Gastroesophageal sphincter (tissue), 4 donors: ENCODE data around the gene SMIM35. TPM values are rescaled to one million over a fixed set of nuclear protein-coding genes. Genes with fewer than 3 reads are reported as not detected.

Experiments
- ATAC-seq: fragments of 150-250 bp; one replicate; pipeline ENCODE4 v1.9.1; 2016; ENCODE audit warnings: mild to moderate bottlenecking, moderate library complexity
- H3K27ac ChIP-seq, 4 donors: fragments of 200-600 bp; sonication (generic) in 3 of 4; 1 replicate in 3 of 4; 2 replicates in 1 of 4; pipeline ENCODE4 v1.5.1; 2016 to 2019
- H3K27me3 ChIP-seq: fragments of 200-600 bp; sonication (generic); one replicate; pipeline ENCODE4 v1.5.1; 2019
- H3K36me3 ChIP-seq, 2 donors: fragments of 200-600 bp; sonication (generic); one replicate each; pipeline ENCODE4 v1.5.1; 2019; ENCODE audit warnings: control low read depth in 1 of 2
- H3K4me1 ChIP-seq, 3 donors: fragments of 200-600 bp; sonication (generic); 1 replicate in 2 of 3; 2 replicates in 1 of 3; pipeline ENCODE4 v1.5.1; 2016 to 2019; ENCODE audit warnings: control low read depth in 2 of 3
- H3K4me3 ChIP-seq, 2 donors: fragments of 200-600 bp; sonication (generic); one replicate each; pipeline ENCODE4 v1.5.1; 2019; ENCODE audit warnings: mild to moderate bottlenecking in 1 of 2, moderate library complexity in 1 of 2
- H3K9me3 ChIP-seq, 3 donors: fragments of 200-600 bp; sonication (generic); one replicate each; pipeline ENCODE4 v1.5.1; 2017 to 2019; ENCODE audit warnings: control low read depth in 2 of 3
- CTCF ChIP-seq, 4 experiments: fragments of 200-600 bp in 2 of 4; fragments of 450-650 bp in 2 of 4; sonication (generic) in 1 of 4; IDR thresholded peaks; one replicate each; pipeline ENCODE4 v1.5.1; 2017 to 2019; ENCODE audit warnings: antibody characterized with exemption in 4 of 4, mild to moderate bottlenecking in 2 of 4, moderate library complexity in 2 of 4
- EP300 ChIP-seq: sonication (generic); formaldehyde crosslinking; IDR thresholded peaks from one replicate; pipeline ENCODE4 v1.6.1; 2017; ENCODE audit warnings: antibody characterized with exemption, mild to moderate bottlenecking
- POLR2A ChIP-seq, 2 donors: fragments of 450-650 bp; IDR thresholded peaks; one replicate each; pipeline ENCODE4 v1.6.1; 2017; ENCODE audit warnings: antibody characterized with exemption in 2 of 2, mild to moderate bottlenecking in 2 of 2, moderate library complexity in 1 of 2
- POLR2AphosphoS5 ChIP-seq: sonication (generic); formaldehyde crosslinking; IDR thresholded peaks from one replicate; pipeline ENCODE4 v1.6.1; 2017; ENCODE audit warnings: antibody characterized with exemption
- WGBS, 2 donors: methylation state at CpG; one replicate each; pipeline ENCODE4 v1.1.5; 2018; ENCODE audit warnings: low coverage in 1 of 2; 5-methylcytosine and 5-hydroxymethylcytosine counted together
- total RNA-seq, 4 donors: library from RNA; depleted of rRNA; stranded (reverse); fragments of >200 nt; gene quantifications; one replicate each; pipeline ENCODE4 v1.1.0, GENCODE V29; 2016

SMIM35 gene
- total RNA-seq, 4 donors from 2014 or later, result 0.13 TPM; not detected in 3

GRCh38 chr11:118017111-118017510 lies 69.7 kb downstream of the SMIM35 start:
- Histone ChIP-seq H3K27me3 (peaks cover 8% of the 10 kb centered on the region), H3K36me3 (no peaks in the 10 kb centered on the region), H3K4me1 (no peaks in the 10 kb centered on the region), H3K4me3 (no peak overlapping the region), H3K27ac (no peak overlapping the region), H3K9me3 (peaks cover 0 to 13% (median 0%) of the 10 kb centered on the region in 3 donors)
- no peak for ATAC-seq
- TF ChIP-seq EP300 (no peak), POLR2A (IDR thresholded peaks at IDR 0.05) (no peak), CTCF (IDR thresholded peaks at IDR 0.05) (no peak), POLR2AphosphoS5 (no peak)
- WGBS, 2 donors, result 56 to 80% methylated on average over 1 to 3 of the region's 3 CpGs

- no peak overlapping the region for H3K4me3 ChIP-seq
- TF ChIP-seq POLR2AphosphoS5 (no peak), POLR2A (IDR thresholded peaks at IDR 0.05) (no peak), EP300 (no peak), CTCF (IDR thresholded peaks at IDR 0.05) (no peak)
- peaks cover 0 to 5% (median 0%) of the 10 kb centered on the region in 3 donors for H3K9me3 ChIP-seq
- H3K36me3 ChIP-seq, result no peaks in the 10 kb centered on the region
- ATAC-seq, result no peak
- 82% methylated on average over 2 of the region's 4 CpGs; no CpG with 5 or more reads in 1 of the 2 donors for WGBS, 2 donors
- H3K27me3 ChIP-seq, result peaks cover 8% of the 10 kb centered on the region
- H3K27ac ChIP-seq, result no peak overlapping the region
- H3K4me1 ChIP-seq, result no peaks in the 10 kb centered on the region
These were observed 70.7 kb downstream of the SMIM35 start for GRCh38 chr11:118016104-118016503.

- no peak for ATAC-seq
- no peaks in the 10 kb centered on the region for H3K9me3 ChIP-seq
- H3K4me1 ChIP-seq, result no peaks in the 10 kb centered on the region
- 67 to 80% methylated on average over 1 of the region's 11 CpGs for WGBS, 2 donors
- peaks cover 12% of the 10 kb centered on the region for H3K27me3 ChIP-seq
- TF ChIP-seq EP300 (no peak), POLR2A (IDR thresholded peaks at IDR 0.05) (no peak), POLR2AphosphoS5 (no peak), CTCF (IDR thresholded peaks at IDR 0.05) (no peak)
- H3K27ac ChIP-seq, result no peak overlapping the region
- no peaks in the 10 kb centered on the region for H3K36me3 ChIP-seq
- no peak overlapping the region for H3K4me3 ChIP-seq
These were observed 71.3 kb downstream of the SMIM35 start for GRCh38 chr11:118015385-118015841.

- WGBS, 2 donors, result 93% methylated on average over 3 of the region's 3 CpGs; no CpG with 5 or more reads in 1 of the 2 donors
These were observed 72.7 kb downstream of the SMIM35 start for GRCh38 chr11:118014022-118014421.

GRCh38 chr11:118012083-118012669 lies 74.6 kb downstream of the SMIM35 start:
- no peaks in the 10 kb centered on the region for H3K4me1 ChIP-seq
- peak overlapping the region in 2 of 4 donors; percentile 35 to 55 for H3K27ac ChIP-seq
- no peaks in the 10 kb centered on the region for H3K9me3 ChIP-seq
- no peaks in the 10 kb centered on the region for H3K36me3 ChIP-seq
- 28 to 80% methylated on average over 1 to 3 of the region's 7 CpGs for WGBS, 2 donors
- no peak overlapping the region for H3K4me3 ChIP-seq
- H3K27me3 ChIP-seq, result peaks cover 17% of the 10 kb centered on the region
- ATAC-seq, result peak; percentile 50
- TF ChIP-seq EP300, result no peak
- TF ChIP-seq POLR2A (IDR thresholded peaks at IDR 0.05), result no peak
- TF ChIP-seq CTCF (IDR thresholded peaks at IDR 0.05), result no peak
- no peak for TF ChIP-seq POLR2AphosphoS5

More at GRCh38 chr11:118014022-118014421, 72.7 kb downstream of the SMIM35 start:
- H3K27me3 ChIP-seq, result peaks cover 13% of the 10 kb centered on the region
- H3K9me3 ChIP-seq, result no peaks in the 10 kb centered on the region
- no peak overlapping the region for H3K27ac ChIP-seq
- no peak overlapping the region for H3K4me3 ChIP-seq
- no peaks in the 10 kb centered on the region for H3K36me3 ChIP-seq
- no peak for ATAC-seq
- H3K4me1 ChIP-seq, result no peaks in the 10 kb centered on the region
- TF ChIP-seq POLR2A (IDR thresholded peaks at IDR 0.05), result no peak
